PC-3 (cell line): Measurements from ENCODE around the gene NTM. TPM values are rescaled to one million over a fixed set of nuclear protein-coding genes. Genes with fewer than 3 reads are reported as not detected.

Source experiments
- ATAC-seq: fragments of 200-7000 bp; cut with Tn5 transposase; 2 replicates; pipeline ENCODE4 v1.9.1; 2020; ENCODE audit warnings: mild to moderate bottlenecking, moderate library complexity
- BruUV-seq: library from RNA; stranded (reverse); fragments of 400-500 nt; replicated peaks from 2 replicates; lab custom pipeline; 2021; lab: Mats Ljungman, UMichigan
- CTCF ChIA-PET: fragments of 300-600 bp; sonication (Branson Sonifier 250); formaldehyde crosslinking; loops from one replicate; lab custom pipeline; 2022; ENCODE audit warnings: antibody characterized with exemption; lab: Charles Lee
- POLR2A ChIA-PET: fragments of 300-600 bp; sonication (Branson Sonifier 250); formaldehyde crosslinking; loops from one replicate; lab custom pipeline; 2022; ENCODE audit warnings: antibody characterized with exemption; ENCODE audit not compliant: unreplicated experiment; lab: Charles Lee
- DNase-seq: peaks from one replicate; pipeline ENCODE4 v3.0.0-alpha.2; 2015
- H2AFZ ChIP-seq: fragments of 300-600 bp; sonication (generic); 2 replicates; pipeline ENCODE4 v1.6.0; 2016; ENCODE audit warnings: antibody characterized with exemption, low read length
- H3F3A ChIP-seq: fragments of 300-600 bp; sonication (generic); one replicate; pipeline ENCODE4 v1.6.0; 2017; ENCODE audit warnings: antibody characterized with exemption, low read length, control low read depth, mild to moderate bottlenecking; ENCODE audit not compliant: unreplicated experiment
- H3K27ac ChIP-seq: fragments of 300-600 bp; sonication (generic); 2 replicates; pipeline ENCODE4 v1.5.1; 2016; ENCODE audit warnings: mild to moderate bottlenecking, low read length
- H3K27me3 ChIP-seq: fragments of 300-600 bp; sonication (generic); 2 replicates; pipeline ENCODE4 v1.6.1; 2016; ENCODE audit warnings: low read length, mixed read lengths
- H3K36me3 ChIP-seq: fragments of 300-600 bp; sonication (generic); 2 replicates; pipeline ENCODE4 v1.6.1; 2016; ENCODE audit warnings: low read depth, mixed run types, low read length, mixed read lengths
- H3K4me1 ChIP-seq: fragments of 300-600 bp; sonication (generic); 2 replicates; pipeline ENCODE4 v1.5.1; 2016; ENCODE audit warnings: low read length; ENCODE audit not compliant: insufficient read depth
- H3K4me2 ChIP-seq: fragments of 300-600 bp; sonication (generic); 2 replicates; pipeline ENCODE4 v1.6.0; 2016; ENCODE audit warnings: low read length
- H3K4me3 ChIP-seq: fragments of 300-600 bp; sonication (generic); 2 replicates; pipeline ENCODE4 v1.5.1; 2016; ENCODE audit warnings: mild to moderate bottlenecking, low read length, mixed read lengths
- H3K79me2 ChIP-seq: fragments of 300-600 bp; sonication (generic); 2 replicates; pipeline ENCODE4 v1.6.1; 2017; ENCODE audit warnings: low read length, mixed read lengths
- H3K9ac ChIP-seq: fragments of 300-600 bp; sonication (generic); 2 replicates; pipeline ENCODE4 v1.6.0; 2016; ENCODE audit warnings: mild to moderate bottlenecking, low read length
- H3K9me2 ChIP-seq: fragments of 300-600 bp; sonication (generic); replicated peaks from 2 replicates; pipeline ENCODE4 v1.6.1; 2016; ENCODE audit warnings: mixed run types, low read length, mixed read lengths
- H3K9me3 ChIP-seq: fragments of 300-600 bp; sonication (generic); 2 replicates; pipeline ENCODE4 v1.6.1; 2016; ENCODE audit warnings: low read length, mixed read lengths
- H4K20me1 ChIP-seq: fragments of 300-600 bp; sonication (generic); 2 replicates; pipeline ENCODE4 v1.6.1; 2016; ENCODE audit warnings: low read length, mixed read lengths
- EZH2 ChIP-seq: fragments of 300-600 bp; sonication (generic); IDR thresholded peaks from one replicate; pipeline ENCODE4 v1.6.1; 2017; ENCODE audit warnings: antibody characterized with exemption, mild to moderate bottlenecking, low read length; ENCODE audit not compliant: unreplicated experiment
- EZH2phosphoT487 ChIP-seq: fragments of 300-600 bp; sonication (generic); IDR thresholded peaks from 2 replicates; pipeline ENCODE4 v1.6.1; 2018; ENCODE audit warnings: mild to moderate bottlenecking, antibody characterized with exemption, low read length, borderline replicate concordance
- intact Hi-C: fragments of 100-400 bp; cut with micrococcal nuclease; formaldehyde crosslinking; loops from 2 replicates; pipeline ENCODE4 v1.9.0; 2023
- total RNA-seq: library from RNA; depleted of rRNA; stranded (reverse); fragments of >200 nt; gene quantifications from 2 replicates; pipeline ENCODE4 v1.2.3, GENCODE V29; 2014
- TF ChIP-seq, protein P1 (sequence below): fragments of 300-600 bp; sonication (generic); conservative IDR thresholded peaks from 2 replicates; pipeline ENCODE4 v1.5.1; 2017; ENCODE audit warnings: antibody characterized with exemption, low read depth, mild to moderate bottlenecking, low read length

The NTM gene
- total RNA-seq, 1 experiment from 2014 or later = not detected

DNA sequence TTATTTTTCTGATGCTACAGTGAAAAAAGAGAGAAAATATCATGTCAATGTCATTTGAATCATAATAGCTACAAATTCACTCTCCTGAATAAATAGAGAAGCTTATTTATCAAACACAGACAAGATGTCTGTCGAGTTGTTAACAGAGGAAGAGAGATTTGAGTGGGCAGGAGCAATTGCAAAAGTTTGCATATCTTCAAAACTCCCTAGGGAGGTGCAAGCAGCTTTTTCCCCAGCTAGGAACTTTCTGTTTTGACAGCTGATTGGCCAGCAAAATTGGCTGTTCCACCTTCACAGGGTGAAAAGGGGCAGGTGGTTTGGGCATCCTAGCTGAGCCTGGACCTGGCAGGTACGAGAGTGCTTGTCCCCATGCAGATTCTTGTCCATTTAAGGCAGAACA, 98.2 kb downstream of the NTM start:
- Histone ChIP-seq H3K27ac (no peak overlapping the region), H3K4me1 (no peaks in the 10 kb centered on the region), H3K9ac (no peak overlapping the region), H3K27me3 (peaks cover 42% of the 10 kb centered on the region), H3F3A (no peaks in the 10 kb centered on the region), H2AFZ (no peak overlapping the region), H4K20me1 (no peaks in the 10 kb centered on the region), H3K4me3 (no peak overlapping the region), H3K79me2 (no peaks in the 10 kb centered on the region), H3K36me3 (no peaks in the 10 kb centered on the region), H3K9me3 (no peaks in the 10 kb centered on the region), H3K9me2 (no peaks in the 10 kb centered on the region), H3K4me2 (no peak overlapping the region)
- BruUV-seq = no TSS peak
- POLR2A ChIA-PET = no interaction called here
- TF ChIP-seq EZH2phosphoT487 = no peak
- no peak for TF ChIP-seq EZH2
- TF ChIP-seq, protein P1, sequence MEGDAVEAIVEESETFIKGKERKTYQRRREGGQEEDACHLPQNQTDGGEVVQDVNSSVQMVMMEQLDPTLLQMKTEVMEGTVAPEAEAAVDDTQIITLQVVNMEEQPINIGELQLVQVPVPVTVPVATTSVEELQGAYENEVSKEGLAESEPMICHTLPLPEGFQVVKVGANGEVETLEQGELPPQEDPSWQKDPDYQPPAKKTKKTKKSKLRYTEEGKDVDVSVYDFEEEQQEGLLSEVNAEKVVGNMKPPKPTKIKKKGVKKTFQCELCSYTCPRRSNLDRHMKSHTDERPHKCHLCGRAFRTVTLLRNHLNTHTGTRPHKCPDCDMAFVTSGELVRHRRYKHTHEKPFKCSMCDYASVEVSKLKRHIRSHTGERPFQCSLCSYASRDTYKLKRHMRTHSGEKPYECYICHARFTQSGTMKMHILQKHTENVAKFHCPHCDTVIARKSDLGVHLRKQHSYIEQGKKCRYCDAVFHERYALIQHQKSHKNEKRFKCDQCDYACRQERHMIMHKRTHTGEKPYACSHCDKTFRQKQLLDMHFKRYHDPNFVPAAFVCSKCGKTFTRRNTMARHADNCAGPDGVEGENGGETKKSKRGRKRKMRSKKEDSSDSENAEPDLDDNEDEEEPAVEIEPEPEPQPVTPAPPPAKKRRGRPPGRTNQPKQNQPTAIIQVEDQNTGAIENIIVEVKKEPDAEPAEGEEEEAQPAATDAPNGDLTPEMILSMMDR = no peak
- intact Hi-C loops = no loop called here
- DNase-seq (no peak), ATAC-seq (no peak)
- CTCF ChIA-PET = no interaction called here

DNA sequence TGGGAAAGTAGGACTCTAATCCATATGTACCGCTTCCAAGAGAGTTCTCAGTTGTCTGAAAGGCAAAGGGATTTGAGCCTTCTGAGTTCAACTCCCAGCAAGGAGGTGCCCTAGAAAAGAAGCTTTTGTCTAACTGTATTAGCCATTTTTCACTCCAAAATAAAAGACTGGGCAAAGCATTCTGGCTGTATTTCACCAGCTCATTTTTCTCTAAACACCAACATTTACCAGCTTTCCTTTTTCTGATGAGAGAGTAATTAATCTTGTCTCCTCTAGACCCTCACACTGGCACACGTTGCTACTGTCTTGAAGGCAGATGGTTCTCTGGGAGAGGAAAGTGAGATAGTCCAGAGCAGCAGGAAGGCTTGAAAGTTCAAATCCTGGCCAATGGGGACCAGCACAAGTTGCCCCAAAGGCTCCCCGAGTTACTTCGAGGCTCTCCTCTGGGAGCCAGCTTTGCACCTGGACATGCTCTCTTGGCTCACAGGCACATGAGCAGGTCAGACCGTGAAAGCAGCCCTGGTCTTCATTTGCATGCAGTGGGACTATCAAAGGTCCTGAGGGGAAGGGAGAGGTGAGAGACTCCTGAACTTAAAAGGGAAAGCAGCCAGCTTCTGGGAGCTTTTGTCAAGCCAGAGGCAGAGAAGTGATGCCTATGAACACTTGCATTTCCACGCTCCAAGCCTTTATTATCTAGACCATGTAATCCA, 100.0 kb downstream of the NTM start:
- Histone ChIP-seq H3K27me3 (peaks cover 24% of the 10 kb centered on the region), H2AFZ (no peak overlapping the region), H3K9me3 (no peaks in the 10 kb centered on the region), H3K27ac (no peak overlapping the region), H3K79me2 (no peaks in the 10 kb centered on the region), H3K4me2 (no peak overlapping the region), H3F3A (no peaks in the 10 kb centered on the region), H4K20me1 (no peaks in the 10 kb centered on the region), H3K4me3 (no peak overlapping the region), H3K4me1 (no peaks in the 10 kb centered on the region), H3K9me2 (no peaks in the 10 kb centered on the region), H3K36me3 (no peaks in the 10 kb centered on the region), H3K9ac (no peak overlapping the region)
- intact Hi-C loops = no loop called here
- ATAC-seq = no peak
- DNase-seq = no peak
- no peak for TF ChIP-seq EZH2phosphoT487
- TF ChIP-seq, protein P1 = no peak
- CTCF ChIA-PET = no interaction called here
- POLR2A ChIA-PET = no interaction called here
- no TSS peak for BruUV-seq

DNA sequence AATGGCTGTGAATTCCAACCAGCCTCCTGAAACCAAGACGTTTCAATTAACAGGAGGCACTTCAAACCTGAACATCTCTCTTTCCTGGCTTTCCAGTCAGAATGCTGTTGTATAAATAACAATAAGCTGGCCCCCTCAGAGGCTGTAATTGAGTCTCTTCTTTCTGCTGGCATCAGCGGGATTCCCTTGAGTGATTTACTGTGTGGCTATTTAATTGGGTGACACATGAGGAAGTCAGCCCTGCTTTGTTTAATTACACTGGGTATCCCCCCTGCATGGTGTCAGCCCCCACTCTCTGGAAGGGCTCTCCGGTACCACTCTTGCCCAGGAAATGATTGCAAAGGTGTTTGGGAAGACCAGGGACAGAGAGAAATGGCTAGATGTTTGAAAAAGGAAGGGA, 101.6 kb downstream of the NTM start:
- Histone ChIP-seq H3K79me2 (no peaks in the 10 kb centered on the region), H3K27me3 (peaks cover 10% of the 10 kb centered on the region; the same call in 1 of the 2 replicates), H3K4me1 (no peaks in the 10 kb centered on the region), H3K36me3 (no peaks in the 10 kb centered on the region), H3K27ac (no peak overlapping the region), H3K4me2 (no peak overlapping the region), H3K9ac (no peak overlapping the region), H3F3A (no peaks in the 10 kb centered on the region), H3K9me3 (no peaks in the 10 kb centered on the region), H2AFZ (no peak overlapping the region), H3K9me2 (no peaks in the 10 kb centered on the region), H3K4me3 (no peak overlapping the region), H4K20me1 (no peaks in the 10 kb centered on the region)
- POLR2A ChIA-PET = no interaction called here
- no peak for TF ChIP-seq EZH2
- ATAC-seq (no peak), DNase-seq (no peak)
- intact Hi-C loops = no loop called here
- no TSS peak for BruUV-seq
- CTCF ChIA-PET = no interaction called here
